ENCODE results near the gene ZNF708. TPM values are rescaled to one million over a fixed set of nuclear protein-coding genes. Genes with fewer than 3 reads are reported as not detected.

Gene ZNF708
- total RNA-seq, 1 donor from 2014 or later: 12.3 TPM

GRCh38 chr19:21335721-21336120, 6.5 kb upstream of the ZNF708 start:
- peaks cover 38% of the 10 kb centered on the region for H3K9me3 Mint-ChIP-seq (ENCODE audit: unreplicated experiment)
- H3K36me3 Mint-ChIP-seq (ENCODE audit: unreplicated experiment): no peaks in the 10 kb centered on the region
- H3K27ac Mint-ChIP-seq (ENCODE audit: unreplicated experiment): no peak overlapping the region
- no peaks in the 10 kb centered on the region for H3K27me3 Mint-ChIP-seq (ENCODE audit: unreplicated experiment)
- H3K4me3 Mint-ChIP-seq (ENCODE audit: unreplicated experiment): no peak overlapping the region
- TF ChIP-seq, protein P1, sequence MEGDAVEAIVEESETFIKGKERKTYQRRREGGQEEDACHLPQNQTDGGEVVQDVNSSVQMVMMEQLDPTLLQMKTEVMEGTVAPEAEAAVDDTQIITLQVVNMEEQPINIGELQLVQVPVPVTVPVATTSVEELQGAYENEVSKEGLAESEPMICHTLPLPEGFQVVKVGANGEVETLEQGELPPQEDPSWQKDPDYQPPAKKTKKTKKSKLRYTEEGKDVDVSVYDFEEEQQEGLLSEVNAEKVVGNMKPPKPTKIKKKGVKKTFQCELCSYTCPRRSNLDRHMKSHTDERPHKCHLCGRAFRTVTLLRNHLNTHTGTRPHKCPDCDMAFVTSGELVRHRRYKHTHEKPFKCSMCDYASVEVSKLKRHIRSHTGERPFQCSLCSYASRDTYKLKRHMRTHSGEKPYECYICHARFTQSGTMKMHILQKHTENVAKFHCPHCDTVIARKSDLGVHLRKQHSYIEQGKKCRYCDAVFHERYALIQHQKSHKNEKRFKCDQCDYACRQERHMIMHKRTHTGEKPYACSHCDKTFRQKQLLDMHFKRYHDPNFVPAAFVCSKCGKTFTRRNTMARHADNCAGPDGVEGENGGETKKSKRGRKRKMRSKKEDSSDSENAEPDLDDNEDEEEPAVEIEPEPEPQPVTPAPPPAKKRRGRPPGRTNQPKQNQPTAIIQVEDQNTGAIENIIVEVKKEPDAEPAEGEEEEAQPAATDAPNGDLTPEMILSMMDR (IDR thresholded peaks at IDR 0.05): no peak
- no peak for DNase-seq (ENCODE audit: extremely low spot score, unreplicated experiment)
- no peaks in the 10 kb centered on the region for H3K4me1 Mint-ChIP-seq (ENCODE audit: unreplicated experiment)

- Mint-ChIP-seq H3K27me3 (ENCODE audit: unreplicated experiment) (no peaks in the 10 kb centered on the region), H3K36me3 (ENCODE audit: unreplicated experiment) (peaks cover 24% of the 10 kb centered on the region), H3K9me3 (ENCODE audit: unreplicated experiment) (peaks cover 15% of the 10 kb centered on the region), H3K4me3 (ENCODE audit: unreplicated experiment) (peak overlapping the region; percentile 99), H3K4me1 (ENCODE audit: unreplicated experiment) (peaks cover 27% of the 10 kb centered on the region), H3K27ac (ENCODE audit: unreplicated experiment) (peak overlapping the region; percentile 99)
- DNase-seq (ENCODE audit: extremely low spot score, unreplicated experiment): no peak
- TF ChIP-seq, protein P1 (IDR thresholded peaks at IDR 0.05): no peak
Measured at GRCh38 chr19:21328406-21328805, 804 bp downstream of the ZNF708 start.

GRCh38 chr19:21326169-21326568, 3.0 kb downstream of the ZNF708 start:
- H3K27me3 Mint-ChIP-seq (ENCODE audit: unreplicated experiment): no peaks in the 10 kb centered on the region
- TF ChIP-seq, protein P1 (IDR thresholded peaks at IDR 0.05): no peak
- H3K36me3 Mint-ChIP-seq (ENCODE audit: unreplicated experiment): peaks cover 33% of the 10 kb centered on the region
- H3K27ac Mint-ChIP-seq (ENCODE audit: unreplicated experiment): no peak overlapping the region
- no peak overlapping the region for H3K4me3 Mint-ChIP-seq (ENCODE audit: unreplicated experiment)
- no peak for DNase-seq (ENCODE audit: extremely low spot score, unreplicated experiment)
- peaks cover 35% of the 10 kb centered on the region for H3K4me1 Mint-ChIP-seq (ENCODE audit: unreplicated experiment)
- H3K9me3 Mint-ChIP-seq (ENCODE audit: unreplicated experiment): peaks cover 15% of the 10 kb centered on the region

DNA sequence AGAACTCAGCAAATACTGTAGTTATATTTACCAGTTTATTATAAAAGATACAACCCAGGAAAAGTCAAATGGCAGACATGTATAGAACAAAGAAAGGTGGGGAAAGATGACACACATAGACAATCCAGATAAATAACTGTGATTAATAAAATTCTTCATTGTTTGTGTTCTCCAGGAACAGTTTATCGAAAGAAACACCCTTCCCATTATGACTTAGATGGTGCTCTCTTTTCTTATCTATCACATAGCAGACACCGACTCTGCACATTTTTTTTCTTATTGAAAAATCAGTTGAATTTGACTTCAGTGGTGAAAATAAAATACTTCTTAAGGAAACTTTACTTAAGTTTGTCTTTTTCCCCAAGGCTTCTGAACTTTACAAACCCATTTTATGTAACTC, 6.2 kb downstream of the ZNF708 start:
- Mint-ChIP-seq H3K4me1 (ENCODE audit: unreplicated experiment) (peaks cover 29% of the 10 kb centered on the region), H3K36me3 (ENCODE audit: unreplicated experiment) (peaks cover 42% of the 10 kb centered on the region), H3K4me3 (ENCODE audit: unreplicated experiment) (no peak overlapping the region), H3K9me3 (ENCODE audit: unreplicated experiment) (peaks cover 15% of the 10 kb centered on the region), H3K27me3 (ENCODE audit: unreplicated experiment) (no peaks in the 10 kb centered on the region), H3K27ac (ENCODE audit: unreplicated experiment) (no peak overlapping the region)
- TF ChIP-seq, protein P1 (IDR thresholded peaks at IDR 0.05): no peak
- DNase-seq (ENCODE audit: extremely low spot score, unreplicated experiment): no peak

GRCh38 chr19:21322528-21322927, 6.7 kb downstream of the ZNF708 start:
- TF ChIP-seq, protein P1 (IDR thresholded peaks at IDR 0.05): no peak
- Mint-ChIP-seq H3K27ac (ENCODE audit: unreplicated experiment) (no peak overlapping the region), H3K27me3 (ENCODE audit: unreplicated experiment) (no peaks in the 10 kb centered on the region), H3K4me1 (ENCODE audit: unreplicated experiment) (peaks cover 24% of the 10 kb centered on the region), H3K9me3 (ENCODE audit: unreplicated experiment) (peaks cover 15% of the 10 kb centered on the region), H3K36me3 (ENCODE audit: unreplicated experiment) (peaks cover 41% of the 10 kb centered on the region), H3K4me3 (ENCODE audit: unreplicated experiment) (no peak overlapping the region)
- no peak for DNase-seq (ENCODE audit: extremely low spot score, unreplicated experiment)

All from osteocyte (in vitro differentiated cells).